Stimulated activated CD8-positive, alpha-beta memory T cell treated with anti-CD3 and anti-CD28 coated beads, Interleukin-15, amount 100 ng/mL, for 4 hours (primary cell): Measurements from ENCODE around the gene CHST11.

Experiments
- DNase-seq, 2 donors: peaks; one replicate each; pipeline ENCODE4 v3.0.0-alpha.2; 2020; ENCODE audit warnings: low read depth in 2 of 2

CHST11 gene

DNA sequence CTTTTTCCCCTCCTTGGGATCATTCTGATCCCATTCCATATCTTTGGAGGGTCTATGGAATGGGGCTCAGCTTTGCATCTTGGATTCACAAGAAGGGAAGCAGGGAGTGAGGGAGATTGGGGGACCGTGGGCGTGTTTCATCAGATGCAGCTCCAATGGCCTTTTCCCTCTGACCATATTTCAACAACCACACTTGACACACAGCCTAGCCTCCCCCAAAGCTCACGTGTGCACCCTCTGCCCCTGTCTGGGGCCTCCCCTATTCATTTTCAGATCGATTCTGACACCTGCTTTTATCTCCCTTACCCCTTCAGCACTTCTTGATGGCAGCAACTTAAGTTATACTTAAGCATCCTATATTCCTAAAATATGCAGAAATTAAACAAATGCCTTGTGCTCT, 126.6 kb downstream of the CHST11 start:
- no peak for DNase-seq

DNA sequence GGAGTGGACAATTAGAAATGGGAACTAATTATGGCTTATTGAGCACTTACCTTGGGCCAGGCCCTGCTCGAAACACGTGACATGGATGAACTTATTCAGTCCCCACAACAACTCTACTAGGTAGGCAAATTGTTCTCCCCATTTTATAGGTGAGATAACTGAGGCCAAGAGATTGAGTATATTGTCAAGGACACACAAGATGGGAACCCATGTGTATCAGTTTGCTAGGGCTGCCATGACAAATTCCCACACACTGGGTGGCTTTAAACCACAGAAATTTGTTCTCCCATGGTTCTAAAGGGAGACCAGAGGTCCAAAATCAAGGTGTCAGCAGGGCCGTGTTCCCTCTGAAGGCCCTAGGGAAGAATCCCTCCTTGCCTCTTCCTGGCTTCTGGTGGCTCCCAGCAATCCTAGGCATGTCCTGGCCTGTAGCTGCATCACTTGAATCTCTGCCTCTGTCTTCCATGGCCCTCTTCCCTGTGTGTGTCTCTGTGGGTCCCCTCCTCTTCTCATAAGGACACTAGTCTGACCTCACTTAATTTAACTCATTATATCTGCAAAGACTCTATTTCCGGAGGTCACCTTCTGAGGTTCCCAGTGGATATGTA, 128.8 kb downstream of the CHST11 start:
- no peak for DNase-seq

DNA sequence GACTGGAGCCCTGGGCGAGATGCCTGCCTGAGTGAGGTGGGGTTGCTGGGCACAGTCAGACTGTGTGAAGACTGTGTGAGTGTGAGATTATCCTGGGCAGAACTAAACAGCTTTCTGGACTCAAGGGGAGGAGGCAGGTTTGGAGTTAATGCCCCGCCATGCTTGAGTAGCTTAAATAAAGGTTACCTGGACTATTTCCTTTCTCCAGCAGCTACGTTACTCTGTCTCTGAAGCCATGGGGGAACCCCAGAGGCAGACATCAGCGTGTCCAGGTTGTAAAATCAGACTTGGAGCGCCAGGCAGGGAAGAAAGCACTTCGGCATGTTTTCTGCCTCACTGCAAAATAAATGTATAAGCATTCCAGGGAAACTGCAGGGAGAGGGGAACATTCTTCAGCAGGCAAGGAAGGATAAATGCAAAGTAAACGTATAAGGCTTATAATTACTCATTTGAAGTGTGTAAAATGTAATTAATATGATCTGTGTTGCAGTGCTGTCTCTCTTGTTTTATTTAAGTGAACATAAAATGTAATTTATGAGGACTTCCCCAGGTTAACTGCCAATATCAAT, 129.7 kb downstream of the CHST11 start:
- DNase-seq, result no peak

DNA sequence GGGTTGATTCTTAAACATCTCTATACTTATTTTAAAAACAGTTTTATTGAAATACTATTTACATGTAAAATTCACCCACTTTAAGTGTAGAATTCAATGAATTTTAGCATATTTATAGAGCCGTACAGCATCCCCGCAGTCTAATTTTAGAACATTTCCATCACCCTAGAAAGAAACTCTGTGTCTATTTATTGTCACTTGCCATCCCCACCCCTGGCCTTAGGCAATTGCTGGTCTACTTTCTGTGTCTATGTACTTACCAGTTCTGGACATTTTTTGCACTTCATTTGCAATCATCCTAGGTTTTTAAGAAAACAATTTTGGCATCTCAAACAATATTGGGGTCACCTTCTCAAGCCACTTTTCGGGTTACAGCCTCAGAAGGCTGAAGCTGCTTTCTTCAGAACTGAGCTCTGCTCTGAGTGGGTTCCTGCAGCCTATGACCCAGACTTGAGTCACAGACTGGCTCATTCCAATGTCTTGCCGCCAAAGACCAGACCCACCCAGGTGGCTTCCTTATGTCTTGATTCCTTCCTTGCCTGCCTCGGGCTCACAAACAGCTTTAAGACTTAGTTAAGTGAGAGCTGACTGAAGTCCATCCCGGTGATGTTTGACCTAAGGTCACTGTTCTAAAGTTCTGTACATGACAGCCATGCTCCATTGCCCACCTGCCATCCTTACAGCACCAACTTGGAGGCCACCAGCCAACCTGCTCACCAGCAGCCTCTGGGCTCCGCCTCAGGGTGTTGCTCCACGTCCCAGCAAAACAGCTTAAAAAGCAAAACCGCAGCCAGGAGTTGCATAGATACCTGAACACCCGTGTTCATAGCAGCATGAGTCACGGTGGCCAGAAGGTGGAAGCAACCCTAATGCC, 131.5 kb downstream of the CHST11 start:
- DNase-seq, result no peak

DNA sequence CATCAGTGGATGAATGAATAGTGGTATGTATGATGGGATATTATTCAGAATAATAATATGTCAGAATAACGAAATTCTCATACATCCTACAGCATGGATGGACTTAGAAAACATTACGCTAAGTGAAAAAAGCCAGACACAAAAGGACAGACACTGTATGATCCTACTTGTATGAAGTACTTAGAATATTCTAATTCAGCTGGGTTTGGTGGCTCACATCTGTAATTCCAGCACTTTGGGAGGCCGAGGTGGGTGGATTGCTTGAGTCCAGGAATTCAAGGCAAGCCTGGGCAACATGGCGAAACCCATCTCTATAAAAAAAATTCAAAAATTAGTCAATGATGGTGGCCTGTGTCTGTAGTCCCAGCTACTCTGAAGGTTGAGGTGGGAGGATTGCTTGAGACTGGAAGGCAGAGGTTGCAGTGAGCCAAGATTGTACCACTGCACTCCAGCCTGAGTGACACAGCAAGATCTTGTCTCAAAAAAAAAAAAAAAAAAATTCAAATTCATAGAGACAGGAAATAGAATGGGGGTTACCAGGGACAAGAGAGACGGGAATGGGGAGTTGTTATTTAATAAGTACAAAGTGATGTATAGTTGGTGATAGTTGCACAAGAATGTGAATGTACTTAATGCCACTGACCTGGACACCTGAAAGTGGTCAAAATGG, 132.3 kb downstream of the CHST11 start:
- no peak for DNase-seq

DNA sequence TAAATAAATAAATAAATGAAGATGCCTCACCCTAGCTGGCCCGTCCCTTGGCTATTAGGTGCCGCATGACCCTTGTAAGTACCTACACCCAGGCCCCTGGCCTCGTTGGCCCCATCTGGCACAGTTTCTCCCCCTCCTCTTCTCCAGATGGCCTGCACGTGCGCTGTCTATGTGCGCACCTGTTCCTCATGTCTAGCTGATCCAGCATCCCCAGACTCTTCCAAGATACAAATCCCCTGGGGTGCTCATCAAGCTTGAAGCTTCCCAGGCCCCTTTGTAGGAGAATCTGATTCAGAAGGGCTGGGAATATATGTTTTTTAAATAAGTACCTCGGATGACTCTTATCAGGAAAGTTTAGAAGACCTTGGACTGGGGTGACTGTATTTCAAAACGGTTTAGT, 133.3 kb downstream of the CHST11 start:
- no peak for DNase-seq

DNA sequence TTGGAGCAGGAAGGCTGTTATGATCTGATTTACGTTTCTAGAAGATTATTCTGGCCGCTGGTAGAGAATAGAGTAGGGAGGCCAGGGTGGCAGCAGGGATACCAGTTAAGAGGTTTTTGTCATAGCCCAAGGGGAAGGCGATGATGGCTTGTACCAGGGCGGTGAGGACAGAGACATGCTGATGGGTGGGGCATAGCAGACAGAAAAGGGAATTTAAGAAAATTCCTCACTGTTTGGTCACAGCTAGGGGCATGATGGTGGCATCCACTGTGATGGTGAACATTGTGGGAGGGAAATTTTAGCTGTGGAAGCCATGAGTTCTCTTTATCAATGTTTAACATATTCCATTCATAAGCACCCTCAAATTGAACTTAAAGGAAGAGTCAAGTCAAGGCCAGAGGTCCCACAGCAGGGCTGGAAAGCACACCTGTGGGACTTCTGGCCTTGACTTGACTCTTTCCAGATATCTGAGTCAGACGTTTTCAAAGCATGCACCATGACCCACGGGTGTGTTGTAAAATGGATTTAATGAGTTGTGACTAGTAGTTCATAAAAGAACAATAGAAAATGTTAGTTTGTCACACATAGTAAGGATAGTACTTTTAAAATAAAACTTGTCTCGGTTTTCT, 134.6 kb downstream of the CHST11 start:
- no peak for DNase-seq

DNA sequence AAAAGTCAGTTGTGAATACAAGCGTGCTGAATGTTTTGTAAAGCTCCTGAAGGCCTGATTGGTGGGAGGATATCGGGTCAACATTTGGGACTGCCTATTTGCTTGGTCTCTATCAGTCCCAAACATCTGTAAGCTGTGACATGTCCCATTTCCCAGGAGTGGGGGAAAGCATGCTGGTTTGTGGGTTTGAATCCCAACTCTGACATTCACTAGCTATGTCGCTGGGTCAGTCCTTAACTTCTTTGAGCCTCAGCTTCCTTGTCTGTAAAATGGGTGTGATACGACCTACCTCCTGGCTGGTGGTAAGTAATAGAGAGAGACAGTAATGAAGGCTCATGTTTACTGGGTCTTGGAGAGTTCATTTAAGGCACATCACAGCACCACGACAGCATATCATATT, 136.7 kb downstream of the CHST11 start:
- no peak for DNase-seq

DNA sequence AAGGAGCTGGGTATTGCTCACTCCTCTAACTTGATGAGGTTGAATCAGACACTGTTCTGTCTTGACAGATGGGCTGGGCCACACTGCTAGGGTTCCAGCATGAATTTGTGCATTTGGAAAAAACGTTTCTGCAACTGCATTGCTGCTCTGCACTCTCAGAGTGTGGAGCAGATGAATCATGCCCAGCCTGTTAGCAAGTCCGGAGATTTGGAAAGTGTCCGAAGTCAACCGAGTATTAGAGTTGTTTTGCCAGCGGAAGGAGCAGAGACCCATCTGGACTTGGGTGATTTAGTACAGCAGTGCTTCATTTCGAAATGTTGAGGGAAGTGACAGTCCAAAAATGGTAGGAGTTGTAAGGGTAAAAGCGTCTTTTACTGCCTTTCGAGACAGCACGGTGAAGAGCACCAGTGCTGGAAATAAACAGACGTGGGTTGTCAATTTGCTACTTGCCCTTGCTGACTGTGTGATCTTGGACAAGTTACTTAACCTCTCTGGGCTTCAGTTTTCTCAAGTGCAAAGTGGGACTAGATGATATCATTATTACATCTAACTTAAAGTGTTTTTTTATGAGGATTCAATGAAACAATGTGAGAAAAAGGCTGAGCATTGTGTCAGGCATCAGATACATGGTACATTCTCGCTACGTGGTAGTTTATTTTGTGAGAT, 139.5 kb downstream of the CHST11 start:
- no peak for DNase-seq

DNA sequence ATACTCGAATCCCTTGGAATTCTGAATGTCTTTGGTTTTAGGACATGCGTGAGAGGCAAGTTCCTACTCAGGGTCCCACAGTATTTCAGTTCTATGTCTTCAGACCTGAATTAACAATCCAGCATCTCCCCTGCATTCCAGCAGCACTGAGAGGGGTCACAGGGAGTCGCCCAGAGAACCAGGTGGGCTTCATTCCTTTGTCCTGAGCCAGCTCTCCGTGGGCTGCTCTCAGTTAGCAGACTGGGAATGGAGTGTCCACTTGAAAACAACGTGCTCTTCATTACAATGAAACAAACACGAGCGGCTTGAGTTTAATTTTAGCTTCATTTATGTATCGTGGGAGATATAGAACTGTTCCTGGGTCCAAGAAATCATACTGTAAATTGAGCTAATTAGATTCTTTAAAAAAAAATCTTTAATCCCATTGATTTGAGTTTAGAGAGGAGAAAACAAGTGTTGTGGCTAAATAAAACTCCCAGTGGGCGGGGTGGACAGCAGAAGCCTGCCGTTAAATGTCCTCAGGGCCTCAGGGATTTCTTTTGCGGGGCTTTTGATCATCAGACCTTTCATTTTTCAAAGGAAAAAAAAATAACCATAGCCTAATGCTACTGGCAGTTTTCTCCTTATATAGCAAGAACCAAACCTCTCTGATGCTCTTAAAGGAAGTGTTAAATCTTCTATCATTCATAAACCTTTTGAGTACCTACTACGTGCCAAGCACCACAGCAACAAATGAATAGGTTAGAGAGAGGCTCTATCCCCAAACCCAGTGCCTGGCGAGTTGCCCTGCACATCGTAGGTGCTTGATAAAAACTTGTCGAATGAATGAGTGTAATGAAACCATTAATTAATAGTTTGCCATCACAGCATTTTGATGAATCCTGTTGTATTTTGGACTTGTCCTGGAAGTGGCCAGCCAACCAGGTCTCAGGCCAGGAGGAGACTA, 140.4 kb downstream of the CHST11 start:
- no peak for DNase-seq

DNA sequence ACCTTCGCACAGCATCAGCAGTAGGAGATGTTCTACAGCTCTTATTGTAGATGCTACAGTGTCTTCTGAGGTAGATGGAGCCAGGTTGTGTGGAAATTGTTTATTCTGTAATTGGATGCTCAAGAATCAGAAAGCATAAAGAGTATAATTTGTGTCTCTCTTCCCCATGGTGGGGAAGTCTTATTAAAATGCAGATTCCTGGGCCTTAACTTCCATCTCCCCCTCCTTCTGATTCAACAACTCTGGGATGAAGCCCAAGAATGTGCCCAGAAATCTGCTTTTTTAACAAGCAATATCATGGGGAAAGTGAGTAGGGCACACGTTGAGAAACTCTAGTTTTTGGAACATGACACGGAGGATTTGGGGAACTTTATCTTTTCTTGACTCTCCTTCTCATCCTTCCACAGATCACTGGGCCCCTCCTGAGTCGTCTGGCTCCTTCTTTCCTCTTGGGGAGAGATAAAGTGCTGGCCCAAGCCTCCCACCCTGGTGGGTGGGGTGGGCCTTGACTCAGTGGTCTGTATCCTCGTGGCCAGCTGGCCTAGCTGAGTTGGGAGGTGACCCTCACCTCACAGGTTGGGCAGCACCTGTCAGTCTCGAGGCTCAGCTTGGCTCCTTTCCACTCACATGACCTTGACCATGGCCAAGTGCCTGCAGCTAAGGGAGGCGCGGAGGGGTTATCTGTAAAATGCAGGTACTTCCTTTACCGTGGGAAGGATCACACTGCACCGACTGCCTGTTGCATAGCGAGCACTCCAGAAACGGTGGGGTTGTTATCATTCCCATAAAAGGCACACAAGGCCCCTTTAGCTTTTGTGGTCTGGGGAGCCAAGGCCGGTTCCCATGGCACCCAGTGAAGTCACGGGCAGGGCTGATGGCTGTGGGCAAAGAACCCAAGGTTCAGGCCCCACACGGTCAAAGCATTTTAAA, 141.9 kb downstream of the CHST11 start:
- no peak for DNase-seq

DNA sequence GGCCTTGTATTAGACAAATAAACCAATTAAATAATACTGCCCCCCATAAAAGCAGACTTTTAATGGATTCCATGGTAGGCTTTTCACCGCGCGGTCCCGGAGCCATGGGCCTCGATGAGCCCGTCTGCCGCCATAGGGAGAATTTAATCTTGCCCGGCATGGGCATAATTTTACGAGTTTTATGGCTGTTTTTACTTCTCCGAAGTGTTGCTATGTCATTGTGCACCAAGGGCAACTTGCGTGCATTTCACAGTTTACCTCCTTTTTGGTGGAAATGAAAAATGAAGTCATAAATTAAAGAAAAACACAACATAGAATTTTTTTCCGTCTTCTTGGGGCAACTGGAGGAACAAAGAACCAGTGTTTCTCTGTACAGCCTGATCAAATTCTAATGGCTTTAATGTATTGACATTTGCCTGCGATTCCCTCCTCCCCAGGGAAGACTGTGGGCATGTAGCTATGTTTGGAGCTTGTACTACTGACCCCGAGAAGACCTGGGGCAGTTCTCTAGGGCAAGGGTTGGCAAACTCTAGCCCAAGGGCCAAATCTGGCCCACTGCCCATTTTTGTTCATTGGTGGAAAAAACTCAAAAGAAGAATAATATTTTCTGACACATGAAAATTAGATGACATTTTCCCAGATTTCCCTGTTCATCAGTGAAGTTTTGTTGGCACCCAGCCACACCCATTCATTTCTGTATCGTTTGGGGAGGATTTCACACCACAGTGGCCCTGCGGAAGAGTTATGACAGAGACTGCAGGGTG, 142.7 kb downstream of the CHST11 start:
- DNase-seq, result no peak

DNA sequence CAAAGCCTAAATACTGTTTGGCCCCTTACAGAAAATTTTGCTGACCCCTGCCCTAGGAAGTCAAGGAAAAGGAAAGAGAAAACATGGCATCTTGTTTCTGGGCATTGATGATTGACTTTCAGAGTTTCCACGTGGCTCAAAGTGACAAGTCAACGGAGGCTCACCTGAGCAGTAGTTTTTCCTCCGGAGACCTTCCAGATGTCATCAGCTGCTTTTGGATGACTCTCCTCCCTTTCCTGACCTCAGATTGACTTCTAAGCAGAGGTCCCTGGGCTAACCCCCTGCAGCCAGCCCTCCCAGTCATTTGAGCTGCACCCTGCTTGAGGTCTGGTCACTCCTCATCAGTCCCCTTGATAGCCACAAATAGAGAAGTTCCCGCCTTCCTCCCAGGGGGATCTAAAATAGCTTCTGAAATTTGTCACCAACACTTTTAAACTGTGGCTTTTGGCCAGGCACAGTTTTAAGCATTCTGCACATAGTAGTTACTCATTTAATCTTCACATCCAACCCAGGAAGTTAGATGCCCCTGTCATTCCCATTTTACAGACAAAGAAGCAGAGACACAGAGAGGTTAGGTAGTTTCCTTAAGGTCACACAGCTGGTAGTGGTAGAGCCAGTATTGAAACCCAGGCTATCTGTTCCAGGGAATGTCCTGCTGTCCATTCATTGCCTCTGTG, 143.4 kb downstream of the CHST11 start:
- no peak for DNase-seq

DNA sequence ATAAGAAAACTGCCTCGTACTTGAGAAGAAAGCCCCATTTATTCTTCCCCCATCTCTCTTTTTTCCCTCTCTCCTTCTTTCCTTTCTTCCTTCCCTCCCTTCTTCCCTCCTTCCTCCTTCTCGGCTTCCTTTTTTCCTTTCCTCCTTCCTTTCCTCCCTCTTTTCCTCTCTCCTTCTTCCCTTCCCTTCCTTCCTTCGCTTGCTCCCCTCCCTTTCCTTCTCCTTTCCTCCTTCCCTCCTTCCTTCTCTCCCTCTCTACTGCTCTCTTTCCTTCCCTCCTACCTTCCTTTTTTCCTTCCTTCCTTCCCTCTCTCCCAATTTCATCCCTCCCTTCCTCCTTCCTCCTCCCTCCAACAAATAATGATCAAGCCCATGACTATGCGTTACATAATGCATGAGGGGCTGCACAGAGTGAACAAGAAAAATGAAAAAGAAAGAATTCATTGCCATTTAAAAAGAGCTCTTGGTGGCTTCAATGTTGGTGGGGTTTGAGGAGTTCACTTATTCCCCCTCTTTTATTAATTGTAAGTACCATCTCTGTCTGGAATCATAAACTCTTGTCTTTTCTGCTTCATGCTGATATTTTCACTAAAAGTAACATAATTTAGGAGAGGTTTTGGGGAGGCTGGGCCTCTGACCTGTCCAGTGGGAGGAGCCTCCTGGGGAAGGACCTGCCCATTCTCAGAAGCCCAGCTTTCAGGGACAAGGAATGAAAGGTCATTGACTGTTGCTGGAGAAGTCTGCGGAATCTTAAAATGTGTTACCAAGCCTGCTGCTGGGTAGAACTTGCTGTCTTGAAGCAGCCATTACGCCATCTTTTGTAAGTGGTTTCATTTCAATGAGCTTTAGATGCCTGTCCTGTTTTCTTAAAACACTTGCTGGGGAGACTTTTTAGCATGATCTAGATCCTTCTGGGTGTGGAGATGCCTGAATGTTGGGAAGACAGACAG, 144.3 kb downstream of the CHST11 start:
- no peak for DNase-seq

DNA sequence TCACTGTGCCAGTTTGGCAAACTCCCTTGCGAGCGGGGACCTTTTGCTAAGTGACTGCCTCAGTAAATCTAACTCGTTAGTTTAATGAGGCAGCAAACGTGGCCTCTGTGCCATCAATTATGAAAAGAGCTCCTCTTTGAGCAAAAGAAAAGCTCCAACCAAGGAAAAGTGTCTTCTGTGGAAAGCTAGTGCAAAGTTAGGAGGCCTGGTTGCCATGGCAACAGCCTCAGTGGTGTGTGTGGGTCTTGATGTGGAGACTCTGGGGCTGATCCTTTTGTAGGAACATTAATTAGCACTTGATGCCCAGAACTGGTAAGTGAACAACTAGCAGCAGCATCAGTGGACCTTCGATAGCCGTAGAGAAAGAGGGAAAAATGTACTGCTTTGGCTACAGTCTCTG, 145.7 kb downstream of the CHST11 start:
- no peak for DNase-seq

DNA sequence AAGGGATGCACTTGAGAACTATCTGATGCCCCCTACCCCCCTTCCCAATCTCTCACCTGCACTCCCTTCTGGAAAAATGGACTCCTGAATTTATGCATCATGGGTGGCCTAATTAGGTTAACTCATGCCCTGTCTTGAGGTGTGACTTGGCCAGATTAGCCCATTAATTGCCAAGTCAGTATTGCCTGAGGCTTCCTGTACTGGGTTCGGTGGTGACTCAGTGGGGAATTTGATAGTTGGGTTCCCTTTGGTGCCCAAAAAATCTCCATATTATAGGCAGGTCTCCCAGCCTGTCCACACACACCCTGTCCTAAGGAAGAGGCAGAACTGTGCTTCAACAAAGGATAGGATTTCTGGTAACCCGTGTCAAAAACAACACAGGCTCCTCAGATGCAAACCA, 146.1 kb downstream of the CHST11 start:
- DNase-seq, result no peak

DNA sequence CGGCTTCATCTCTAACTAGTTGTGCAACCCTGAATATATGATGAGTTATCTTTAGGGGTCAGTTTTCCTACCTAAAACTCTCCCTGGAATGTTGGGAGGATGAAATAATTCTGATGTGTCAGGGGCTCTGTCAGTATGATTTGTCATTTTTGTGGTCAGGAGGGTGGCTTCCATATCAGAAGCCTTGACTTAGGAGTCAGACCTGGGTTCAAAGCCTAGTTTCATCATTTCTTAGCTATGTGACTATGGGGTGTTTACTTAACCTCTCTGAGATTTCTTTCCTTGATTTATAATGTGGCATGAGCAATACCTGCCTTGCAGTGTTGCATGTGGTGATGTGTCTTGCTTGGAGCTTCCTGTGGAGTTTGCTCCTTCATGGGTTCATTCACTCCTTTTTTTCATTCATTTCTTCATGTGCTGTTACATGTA, 146.8 kb downstream of the CHST11 start:
- no peak for DNase-seq
